GM12864 (cell line): Measurements from ENCODE around the gene FMN1.
"Not testable (repeated sequence)": the region's sequence is repeated elsewhere in the genome, so short reads cannot be mapped to it uniquely, and the experiment has no call there.

Experiments used
- DNase-seq: peaks from one replicate; pipeline ENCODE4 v3.0.0-alpha.2; 2011; ENCODE audit warnings: low read depth
- H3K4me3 ChIP-seq: 2 replicates; pipeline ENCODE4 v1.5.1; 2011; ENCODE audit warnings: mild to moderate bottlenecking, low read depth, low read length, control low read depth
- TF ChIP-seq, protein P1 (sequence below): IDR thresholded peaks from 2 replicates; pipeline ENCODE4 v1.5.1; 2011; ENCODE audit warnings: low read depth, mild to moderate bottlenecking, moderate library complexity, low read length, control low read depth, inconsistent platforms; ENCODE audit errors: missing control alignments

Gene FMN1

DNA sequence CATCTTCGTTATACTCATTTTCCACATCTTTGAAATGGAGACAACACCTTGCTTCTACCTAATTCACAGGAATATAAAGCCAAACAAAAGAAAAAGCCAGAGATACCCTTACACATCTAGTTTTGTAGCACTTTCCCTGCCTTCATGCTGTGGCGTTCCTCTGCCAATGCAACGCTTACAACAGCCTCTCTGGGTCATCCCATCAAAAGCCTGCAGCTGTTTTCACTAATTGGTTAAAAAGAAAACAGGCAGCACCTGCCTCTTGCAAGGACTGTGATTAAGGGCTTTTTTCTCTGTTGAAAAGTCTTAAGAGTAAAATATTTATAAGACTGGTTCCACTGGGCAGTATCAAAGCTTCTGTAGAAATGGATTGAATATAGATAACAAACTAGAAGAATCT, 120.3 kb downstream of the FMN1 start:
- no peak for DNase-seq
- H3K4me3 ChIP-seq = no peak overlapping the region
- TF ChIP-seq, protein P1, sequence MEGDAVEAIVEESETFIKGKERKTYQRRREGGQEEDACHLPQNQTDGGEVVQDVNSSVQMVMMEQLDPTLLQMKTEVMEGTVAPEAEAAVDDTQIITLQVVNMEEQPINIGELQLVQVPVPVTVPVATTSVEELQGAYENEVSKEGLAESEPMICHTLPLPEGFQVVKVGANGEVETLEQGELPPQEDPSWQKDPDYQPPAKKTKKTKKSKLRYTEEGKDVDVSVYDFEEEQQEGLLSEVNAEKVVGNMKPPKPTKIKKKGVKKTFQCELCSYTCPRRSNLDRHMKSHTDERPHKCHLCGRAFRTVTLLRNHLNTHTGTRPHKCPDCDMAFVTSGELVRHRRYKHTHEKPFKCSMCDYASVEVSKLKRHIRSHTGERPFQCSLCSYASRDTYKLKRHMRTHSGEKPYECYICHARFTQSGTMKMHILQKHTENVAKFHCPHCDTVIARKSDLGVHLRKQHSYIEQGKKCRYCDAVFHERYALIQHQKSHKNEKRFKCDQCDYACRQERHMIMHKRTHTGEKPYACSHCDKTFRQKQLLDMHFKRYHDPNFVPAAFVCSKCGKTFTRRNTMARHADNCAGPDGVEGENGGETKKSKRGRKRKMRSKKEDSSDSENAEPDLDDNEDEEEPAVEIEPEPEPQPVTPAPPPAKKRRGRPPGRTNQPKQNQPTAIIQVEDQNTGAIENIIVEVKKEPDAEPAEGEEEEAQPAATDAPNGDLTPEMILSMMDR = no peak

DNA sequence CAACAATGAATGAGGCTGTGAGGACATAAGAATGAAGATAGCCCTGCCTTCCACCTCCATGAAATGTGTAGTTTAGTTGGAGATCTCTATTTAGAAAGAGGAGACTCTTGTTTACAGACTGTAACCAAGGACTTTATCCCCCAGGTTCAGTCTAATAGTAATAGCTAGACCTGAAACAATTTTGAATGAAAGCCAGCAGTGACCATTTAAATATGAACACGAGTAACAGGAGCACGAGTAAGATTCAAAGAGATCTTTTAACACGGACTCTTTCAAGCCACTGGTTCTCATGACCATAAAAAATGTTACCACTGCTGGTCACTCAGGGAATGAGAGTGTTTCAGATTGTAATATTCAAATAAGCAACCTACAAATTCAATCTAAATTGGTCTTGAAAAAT, 123.1 kb downstream of the FMN1 start:
- DNase-seq = no peak
- TF ChIP-seq, protein P1 = no peak
- no peak overlapping the region for H3K4me3 ChIP-seq

DNA sequence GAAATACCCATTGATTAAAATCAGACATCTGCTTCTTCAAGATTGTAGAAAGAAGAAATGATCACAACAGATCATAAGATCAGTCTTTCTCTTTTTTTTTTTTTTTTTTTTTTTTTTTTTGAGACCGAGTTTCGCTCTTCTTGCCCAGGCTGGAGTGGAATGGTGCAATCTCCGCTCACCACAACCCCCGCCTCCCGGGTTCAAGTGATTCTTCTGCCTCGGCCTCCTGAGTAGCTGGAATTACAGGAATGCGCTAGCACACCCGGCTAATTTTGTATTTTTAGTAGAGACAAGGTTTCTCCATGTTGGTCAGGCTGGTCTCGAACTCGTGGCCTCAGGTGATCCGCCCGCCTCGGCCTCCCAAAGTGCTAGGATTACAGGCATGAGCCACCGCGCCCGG, 124.6 kb downstream of the FMN1 start:
- not testable (repeated sequence) for DNase-seq, H3K4me3 ChIP-seq

DNA sequence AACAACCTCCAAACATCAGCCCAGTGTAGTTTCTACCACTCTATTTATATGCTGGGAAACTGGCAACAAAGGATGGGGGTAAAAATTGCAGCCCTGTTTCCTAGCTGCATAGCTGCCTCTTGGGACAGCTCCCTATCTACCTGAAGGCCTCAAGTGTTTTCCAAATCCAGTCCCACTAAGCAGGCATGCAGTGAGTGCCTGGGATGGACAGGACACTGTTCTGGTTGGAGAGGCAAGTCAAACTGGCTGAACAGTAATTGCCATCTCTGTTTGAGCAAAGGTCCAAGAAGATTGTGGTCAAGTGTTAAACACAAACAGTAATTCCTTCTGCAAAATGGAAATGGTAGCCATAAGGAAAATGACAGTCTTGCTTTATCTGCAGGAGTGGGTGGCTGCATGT, 125.4 kb downstream of the FMN1 start:
- TF ChIP-seq, protein P1 = no peak
- no peak for DNase-seq
- H3K4me3 ChIP-seq = no peak overlapping the region

DNA sequence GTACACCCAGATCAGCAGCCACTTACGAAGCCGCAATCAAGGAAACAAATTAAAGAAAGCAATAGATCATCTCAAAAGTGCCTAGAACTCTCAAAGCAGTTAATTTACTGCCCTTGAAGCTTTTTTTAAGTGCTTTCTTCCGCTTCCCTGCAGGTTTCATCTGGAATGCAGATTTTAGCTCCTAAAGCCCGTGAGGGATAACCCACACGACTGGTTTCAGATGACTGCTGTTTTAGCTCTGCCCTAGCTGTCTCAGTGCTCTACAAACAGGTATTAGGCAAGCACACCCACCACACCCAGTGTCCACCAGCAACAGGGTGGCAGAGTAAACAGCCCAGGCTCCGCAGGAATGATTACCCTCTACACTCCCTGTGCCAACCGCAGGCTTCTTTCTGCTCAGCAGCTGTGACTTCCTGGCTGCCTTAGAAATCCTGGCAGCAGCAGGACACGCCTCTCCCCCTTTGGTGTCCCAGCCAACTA, 126.0 kb downstream of the FMN1 start:
- H3K4me3 ChIP-seq = no peak overlapping the region
- DNase-seq = no peak
- TF ChIP-seq, protein P1 = no peak

DNA sequence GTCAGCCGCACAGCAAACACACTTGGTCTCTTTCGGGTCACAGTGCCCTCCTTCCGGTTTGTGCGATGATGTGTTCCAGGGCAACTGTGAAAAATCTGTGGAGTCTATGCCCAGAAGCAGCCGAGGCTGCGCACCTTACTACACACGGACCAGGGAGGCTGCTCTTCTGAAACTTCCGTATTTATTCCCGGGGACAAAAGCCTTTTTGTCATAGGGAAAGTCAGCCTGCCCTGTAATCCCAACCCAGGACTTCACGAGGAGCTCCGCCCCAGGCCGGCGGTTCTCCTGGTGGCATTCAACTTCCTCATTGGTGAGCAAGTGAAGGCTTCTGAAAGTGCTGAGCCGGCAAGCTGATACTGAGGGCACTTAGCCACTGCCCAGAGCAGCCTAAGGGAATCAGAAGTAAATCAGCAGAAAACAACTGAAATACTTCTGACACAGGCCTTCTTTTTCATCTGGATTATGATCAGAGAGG, 126.5 kb downstream of the FMN1 start:
- H3K4me3 ChIP-seq = no peak overlapping the region
- TF ChIP-seq, protein P1 = no peak
- no peak for DNase-seq

DNA sequence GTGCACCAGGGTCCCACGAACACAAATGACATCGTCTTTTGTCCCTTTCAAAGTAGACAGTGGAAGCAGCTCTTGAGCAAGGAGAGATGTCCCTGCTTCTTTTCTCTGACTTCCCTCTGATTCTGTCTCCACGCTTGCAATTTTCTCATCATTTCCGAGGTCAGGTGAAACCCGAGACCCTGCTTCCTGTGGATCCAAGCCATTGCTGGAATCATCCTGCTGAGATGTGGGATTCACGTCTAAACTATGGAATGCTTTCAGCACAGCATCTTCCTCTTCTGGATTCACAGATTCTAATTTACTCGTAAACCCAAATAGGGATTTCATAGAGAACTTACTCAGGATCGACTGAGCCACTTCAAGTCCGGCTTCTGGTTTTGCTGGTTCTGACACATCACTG, 127.1 kb downstream of the FMN1 start:
- TF ChIP-seq, protein P1 = no peak
- H3K4me3 ChIP-seq = no peak overlapping the region
- no peak for DNase-seq
